Breast epithelium (tissue), 3 donors: ENCODE results near the gene SMIM41.

ENCODE experiments used
- CTCF ChIP-seq, 3 donors: fragments of 450-650 bp; IDR thresholded peaks; one replicate each; pipeline ENCODE4 v1.5.1; 2016 to 2017; ENCODE audit warnings: antibody characterized with exemption in 3 of 3, mild to moderate bottlenecking in 3 of 3, moderate library complexity in 3 of 3
- POLR2AphosphoS5 ChIP-seq, 3 donors: sonication (generic); formaldehyde crosslinking; IDR thresholded peaks; one replicate each; pipeline ENCODE4 v1.6.1; 2017; ENCODE audit warnings: antibody characterized with exemption in 3 of 3

DNA sequence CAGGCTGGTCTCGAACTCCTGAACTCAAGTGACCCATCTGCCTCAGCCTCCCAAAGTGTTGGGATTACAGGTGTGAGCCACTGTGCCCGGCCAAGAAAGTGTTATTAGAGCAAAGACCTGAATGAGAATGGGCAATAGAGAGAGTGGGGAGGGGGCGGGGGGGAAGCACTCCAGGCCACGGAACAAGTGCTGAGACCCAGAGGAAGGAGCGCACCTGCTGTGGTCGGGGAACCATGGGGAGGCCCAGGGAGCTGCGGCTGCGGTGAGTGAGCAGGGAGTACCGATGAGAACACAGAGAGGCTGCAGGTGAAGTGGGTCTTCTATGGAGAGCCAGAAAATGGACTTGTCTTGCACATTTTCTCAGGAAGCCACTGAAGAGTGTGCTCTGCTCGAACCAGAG is 10.8 kb downstream of the SMIM41 start:
- TF ChIP-seq POLR2AphosphoS5 (IDR thresholded peaks at IDR 0.05): no peak
- TF ChIP-seq CTCF (IDR thresholded peaks at IDR 0.05): no peak
